BE2C (cell line): ENCODE measurements around the gene IGF2R.

Experiments
- DNase-seq: peaks from one replicate; pipeline ENCODE4 v3.0.0-alpha.2; 2020
- H3K27me3 ChIP-seq: fragments of 250-450 bp; sonication (Bioruptor Pico); 2 replicates; pipeline ENCODE4 v1.5.1; 2020; ENCODE audit warnings: mild to moderate bottlenecking
- H3K36me3 ChIP-seq: fragments of 250-450 bp; sonication (Bioruptor Pico); 2 replicates; pipeline ENCODE4 v1.5.1; 2020; ENCODE audit warnings: mild to moderate bottlenecking
- H3K4me1 ChIP-seq: fragments of 250-450 bp; sonication (Bioruptor Pico); 2 replicates; pipeline ENCODE4 v1.5.1; 2020
- H3K4me3 ChIP-seq: 2 replicates; pipeline ENCODE4 v1.5.1; 2011; ENCODE audit warnings: low read depth, low read length
- H3K9me3 ChIP-seq: fragments of 250-450 bp; sonication (Bioruptor Pico); 2 replicates; pipeline ENCODE4 v1.5.1; 2020
- TF ChIP-seq, protein P1 (sequence below): IDR thresholded peaks from 2 replicates; pipeline ENCODE4 v1.5.1; 2012; ENCODE audit warnings: mild to moderate bottlenecking, low read depth, low read length

Gene IGF2R

GRCh38 chr6:160036790-160037206 is 67.9 kb downstream of the IGF2R start:
- H3K36me3 ChIP-seq, result peaks cover 31% of the 10 kb centered on the region
- no peaks in the 10 kb centered on the region for H3K4me1 ChIP-seq
- no peak overlapping the region for H3K4me3 ChIP-seq
- TF ChIP-seq, protein P1, sequence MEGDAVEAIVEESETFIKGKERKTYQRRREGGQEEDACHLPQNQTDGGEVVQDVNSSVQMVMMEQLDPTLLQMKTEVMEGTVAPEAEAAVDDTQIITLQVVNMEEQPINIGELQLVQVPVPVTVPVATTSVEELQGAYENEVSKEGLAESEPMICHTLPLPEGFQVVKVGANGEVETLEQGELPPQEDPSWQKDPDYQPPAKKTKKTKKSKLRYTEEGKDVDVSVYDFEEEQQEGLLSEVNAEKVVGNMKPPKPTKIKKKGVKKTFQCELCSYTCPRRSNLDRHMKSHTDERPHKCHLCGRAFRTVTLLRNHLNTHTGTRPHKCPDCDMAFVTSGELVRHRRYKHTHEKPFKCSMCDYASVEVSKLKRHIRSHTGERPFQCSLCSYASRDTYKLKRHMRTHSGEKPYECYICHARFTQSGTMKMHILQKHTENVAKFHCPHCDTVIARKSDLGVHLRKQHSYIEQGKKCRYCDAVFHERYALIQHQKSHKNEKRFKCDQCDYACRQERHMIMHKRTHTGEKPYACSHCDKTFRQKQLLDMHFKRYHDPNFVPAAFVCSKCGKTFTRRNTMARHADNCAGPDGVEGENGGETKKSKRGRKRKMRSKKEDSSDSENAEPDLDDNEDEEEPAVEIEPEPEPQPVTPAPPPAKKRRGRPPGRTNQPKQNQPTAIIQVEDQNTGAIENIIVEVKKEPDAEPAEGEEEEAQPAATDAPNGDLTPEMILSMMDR, result no peak
- H3K27me3 ChIP-seq, result no peaks in the 10 kb centered on the region
- no peaks in the 10 kb centered on the region for H3K9me3 ChIP-seq
- no peak for DNase-seq

- peaks cover 35% of the 10 kb centered on the region for H3K36me3 ChIP-seq
- TF ChIP-seq, protein P1, result no peak
- H3K27me3 ChIP-seq, result no peaks in the 10 kb centered on the region
- no peak for DNase-seq
- no peaks in the 10 kb centered on the region for H3K4me1 ChIP-seq
- H3K4me3 ChIP-seq, result no peak overlapping the region
- H3K9me3 ChIP-seq, result no peaks in the 10 kb centered on the region
Measured at GRCh38 chr6:160038479-160038878, 69.6 kb downstream of the IGF2R start.

- DNase-seq, result no peak
- Histone ChIP-seq H3K36me3 (peaks cover 41% of the 10 kb centered on the region), H3K9me3 (no peaks in the 10 kb centered on the region), H3K4me1 (no peaks in the 10 kb centered on the region), H3K27me3 (no peaks in the 10 kb centered on the region), H3K4me3 (no peak overlapping the region)
- TF ChIP-seq, protein P1, result no peak
Measured at GRCh38 chr6:160039441-160039840, 70.6 kb downstream of the IGF2R start.

DNA sequence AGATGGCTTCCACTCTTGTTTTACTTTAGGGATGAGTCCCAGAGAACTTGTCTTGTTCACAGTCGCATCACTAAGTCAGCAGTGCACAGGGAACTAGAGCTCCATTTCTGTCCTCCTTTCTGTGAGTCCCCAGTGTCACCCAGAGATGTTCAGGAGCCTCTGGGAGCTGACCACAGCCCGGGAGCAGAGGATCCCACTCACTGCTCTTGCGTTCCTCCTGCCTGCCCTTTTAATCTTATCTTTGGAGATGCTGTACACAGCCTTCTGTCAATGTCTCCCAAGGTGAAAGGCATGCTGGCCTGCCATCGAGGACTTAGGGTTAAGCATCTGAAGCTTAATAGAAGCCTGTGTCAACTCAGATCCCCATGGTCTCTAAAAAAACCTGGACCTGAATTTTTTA is 71.2 kb downstream of the IGF2R start:
- no peak overlapping the region for H3K4me3 ChIP-seq
- TF ChIP-seq, protein P1, result no peak
- peaks cover 44% of the 10 kb centered on the region for H3K36me3 ChIP-seq
- DNase-seq, result no peak
- no peaks in the 10 kb centered on the region for H3K27me3 ChIP-seq
- H3K4me1 ChIP-seq, result no peaks in the 10 kb centered on the region
- no peaks in the 10 kb centered on the region for H3K9me3 ChIP-seq

DNA sequence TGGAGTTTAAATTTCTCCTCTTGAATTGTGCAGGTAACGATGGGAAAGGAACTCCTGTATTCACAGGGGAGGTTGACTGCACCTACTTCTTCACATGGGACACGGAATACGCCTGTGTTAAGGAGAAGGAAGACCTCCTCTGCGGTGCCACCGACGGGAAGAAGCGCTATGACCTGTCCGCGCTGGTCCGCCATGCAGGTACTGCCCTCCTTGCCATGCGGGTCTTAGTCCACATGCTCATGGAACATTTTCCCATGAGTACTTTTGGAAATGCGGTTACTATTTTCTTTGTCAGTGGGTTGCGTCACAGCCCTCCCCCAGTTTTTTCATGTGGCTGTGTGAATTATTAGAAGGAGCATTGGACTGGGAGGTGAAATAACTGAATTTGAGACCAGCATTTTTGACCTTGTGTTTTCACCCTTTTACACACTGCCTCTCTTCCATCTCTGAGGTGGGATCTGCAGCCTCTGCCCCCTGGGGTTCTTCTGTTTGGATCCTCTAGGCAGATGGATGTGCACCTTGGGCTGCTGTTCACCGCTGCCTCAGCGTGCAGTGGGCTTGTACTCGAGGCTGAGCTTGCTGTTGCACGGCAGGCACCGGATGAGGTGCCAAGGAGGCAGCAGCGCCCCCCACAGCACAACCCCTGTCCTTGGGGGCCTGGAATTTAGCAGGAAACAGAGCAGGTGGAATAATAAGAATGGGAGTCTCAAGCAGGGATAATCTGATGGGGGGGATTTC is 71.8 kb downstream of the IGF2R start:
- TF ChIP-seq, protein P1, result no peak
- H3K9me3 ChIP-seq, result no peaks in the 10 kb centered on the region
- peaks cover 48% of the 10 kb centered on the region for H3K36me3 ChIP-seq
- H3K4me3 ChIP-seq, result no peak overlapping the region
- no peaks in the 10 kb centered on the region for H3K4me1 ChIP-seq
- H3K27me3 ChIP-seq, result no peaks in the 10 kb centered on the region
- no peak for DNase-seq

DNA sequence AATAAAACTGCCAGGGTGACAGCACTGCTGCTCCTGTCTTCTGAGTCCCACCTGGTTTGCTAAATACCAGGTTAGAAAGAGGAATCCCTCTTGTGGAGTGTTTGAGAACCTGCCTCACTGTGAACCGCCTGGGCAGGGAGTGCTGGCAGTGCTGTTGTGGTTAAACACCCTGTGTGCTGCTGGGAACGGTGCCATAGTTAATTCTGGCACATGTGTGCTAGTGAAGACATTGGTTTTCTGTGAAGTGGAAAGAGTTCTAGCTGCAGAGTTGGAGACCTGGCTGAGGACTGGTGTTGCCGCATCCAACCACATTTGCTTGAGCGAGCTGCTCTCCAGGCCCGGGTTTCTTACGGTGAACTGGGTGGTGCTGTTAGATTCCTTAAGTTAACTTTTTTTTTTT is 72.7 kb downstream of the IGF2R start:
- TF ChIP-seq, protein P1, result no peak
- Histone ChIP-seq H3K9me3 (no peaks in the 10 kb centered on the region), H3K36me3 (peaks cover 52% of the 10 kb centered on the region)

More for the DNA sequence above, 72.7 kb downstream of the IGF2R start:
- H3K4me3 ChIP-seq, result no peak overlapping the region
- no peak for DNase-seq
- H3K27me3 ChIP-seq, result no peaks in the 10 kb centered on the region
- no peaks in the 10 kb centered on the region for H3K4me1 ChIP-seq
